Fibroblast of skin of right biceps (primary cell): ENCODE results near the gene CBS.
"Not testable (repeated sequence)": the region's sequence is repeated elsewhere in the genome, so short reads cannot be mapped to it uniquely, and the experiment has no call there.

Source experiments
- DNase-seq: peaks from one replicate; pipeline ENCODE4 v3.0.0-alpha.2; 2013

The CBS gene

GRCh38 chr21:43075170-43076022 is at the start of gene CBS:
Gene CBS, minus strand, starts transcription at chr21:43075835. Its CDS starts 3,642 bp downstream, at chr21:43072193.
- DNase-seq, result not testable (repeated sequence)

GRCh38 chr21:43115956-43116355 is 40.3 kb upstream of the CBS start:
- DNase-seq, result not testable (repeated sequence)

GRCh38 chr21:43114483-43114882 is 38.8 kb upstream of the CBS start:
- not testable (repeated sequence) for DNase-seq

GRCh38 chr21:43109006-43109405 is 33.4 kb upstream of the CBS start:
- DNase-seq, result not testable (repeated sequence)

- DNase-seq, result not testable (repeated sequence)
These were observed 32.5 kb upstream of the CBS start for GRCh38 chr21:43108177-43108576.

GRCh38 chr21:43107794-43108137 is 32.1 kb upstream of the CBS start:
- DNase-seq, result not testable (repeated sequence)

- DNase-seq, result peak; percentile 9
These were observed 31.5 kb upstream of the CBS start, which contains the start of gene U2AF1 for GRCh38 chr21:43106965-43107793. Gene U2AF1, minus strand, starts transcription at chr21:43107570. Its CDS starts 76 bp downstream, at chr21:43107494.

- not testable (repeated sequence) for DNase-seq
These were observed 29.0 kb upstream of the CBS start for GRCh38 chr21:43104642-43105041.

- not testable (repeated sequence) for DNase-seq
These were observed 26.6 kb upstream of the CBS start for GRCh38 chr21:43102281-43102680.

GRCh38 chr21:43101676-43102075 is 26.0 kb upstream of the CBS start:
- DNase-seq, result not testable (repeated sequence)

- not testable (repeated sequence) for DNase-seq
These were observed 25.4 kb upstream of the CBS start for GRCh38 chr21:43101000-43101399.

GRCh38 chr21:43091979-43092614 is 16.5 kb upstream of the CBS start:
- not testable (repeated sequence) for DNase-seq

- DNase-seq, result not testable (repeated sequence)
These were observed 15.3 kb upstream of the CBS start for GRCh38 chr21:43090947-43091346.

GRCh38 chr21:43089463-43089862 is 13.8 kb upstream of the CBS start:
- not testable (repeated sequence) for DNase-seq

- DNase-seq, result not testable (repeated sequence)
These were observed 7.1 kb upstream of the CBS start for GRCh38 chr21:43082587-43083300.

- DNase-seq, result not testable (repeated sequence)
These were observed 1.0 kb upstream of the CBS start for GRCh38 chr21:43076643-43077042.

- not testable (repeated sequence) for DNase-seq
These were observed 495 bp upstream of the CBS start for GRCh38 chr21:43076023-43076637.

GRCh38 chr21:43074401-43075169 is 1.1 kb downstream of the CBS start:
- not testable (repeated sequence) for DNase-seq

GRCh38 chr21:43072742-43073141 is 2.9 kb downstream of the CBS start:
- not testable (repeated sequence) for DNase-seq

- not testable (repeated sequence) for DNase-seq
These were observed 6.0 kb downstream of the CBS start for GRCh38 chr21:43069682-43070081.

GRCh38 chr21:43068065-43068464 is 7.6 kb downstream of the CBS start:
- DNase-seq, result not testable (repeated sequence)
